GM19397 (cell line): Measurements from ENCODE around the gene NALCN.

Source experiments
- ATAC-seq: cut with Tn5 transposase; IDR thresholded peaks from one replicate; pipeline ENCODE4 v1.9.1; 2021; ENCODE audit warnings: mild to moderate bottlenecking, moderate library complexity; ENCODE audit not compliant: unreplicated experiment

NALCN gene

GRCh38 chr13:101415358-101416174, 742 bp downstream of the NALCN start:
- ATAC-seq, result no peak

- no peak for ATAC-seq
Observed at GRCh38 chr13:101412076-101412475, 4.2 kb downstream of the NALCN start.

- ATAC-seq, result no peak
Observed at GRCh38 chr13:101408992-101409656, 7.2 kb downstream of the NALCN start.

DNA sequence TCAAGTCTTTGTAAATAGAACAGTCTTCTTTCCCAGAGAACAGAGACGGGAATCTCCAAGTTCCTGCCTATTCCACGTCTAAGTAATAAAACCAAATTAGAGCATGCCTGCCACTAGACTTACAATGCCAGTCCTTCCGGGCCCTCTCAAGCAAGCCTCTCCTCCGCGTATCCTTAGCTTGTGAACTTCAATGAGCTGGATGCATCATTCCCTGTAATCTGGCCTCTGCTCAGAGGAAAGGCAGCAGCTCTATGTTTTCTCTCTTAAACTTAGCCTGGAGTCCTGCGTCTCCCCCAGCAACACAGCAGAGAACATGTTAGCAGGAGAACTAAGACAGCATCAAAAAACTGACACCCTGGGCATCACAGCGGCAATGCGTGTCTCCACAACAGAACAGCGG, 8.2 kb downstream of the NALCN start:
- no peak for ATAC-seq

DNA sequence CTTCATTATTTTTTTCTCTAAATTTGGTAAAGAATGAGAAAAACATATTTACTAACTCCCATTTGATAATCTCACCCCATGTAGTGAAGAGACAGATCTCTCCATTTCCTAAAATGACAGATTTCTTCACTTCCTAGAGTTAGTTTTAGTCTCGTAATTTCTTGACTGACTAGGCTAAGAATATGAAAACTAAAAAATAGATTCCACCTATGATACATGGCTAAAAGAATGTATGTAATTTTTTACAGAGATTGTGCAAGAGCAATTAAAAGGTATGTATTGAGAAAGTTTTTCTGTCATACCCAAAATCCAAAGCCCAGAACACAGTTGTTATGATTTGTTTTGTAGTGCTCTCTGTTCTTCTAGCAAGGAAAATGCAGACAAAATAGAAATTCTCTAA, 9.5 kb downstream of the NALCN start:
- no peak for ATAC-seq

DNA sequence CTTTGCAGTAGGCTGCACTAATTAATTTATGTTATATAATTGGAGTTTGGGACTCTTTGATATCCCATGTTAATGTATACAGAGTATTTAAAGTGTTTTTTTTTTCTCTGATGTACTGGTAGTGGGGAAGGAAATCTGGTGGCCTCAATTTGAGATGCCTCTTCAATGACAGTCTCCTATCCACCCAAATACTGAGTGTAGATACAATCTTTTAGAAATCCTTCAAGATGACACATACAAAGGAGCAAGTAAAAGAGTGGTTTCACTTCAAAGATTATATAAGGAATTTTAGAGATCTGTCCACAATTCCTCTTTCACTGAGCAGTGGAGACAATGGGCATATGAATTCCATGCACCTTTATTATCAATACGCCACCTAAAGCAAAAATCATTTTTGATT, 15.1 kb downstream of the NALCN start:
- ATAC-seq, result no peak

DNA sequence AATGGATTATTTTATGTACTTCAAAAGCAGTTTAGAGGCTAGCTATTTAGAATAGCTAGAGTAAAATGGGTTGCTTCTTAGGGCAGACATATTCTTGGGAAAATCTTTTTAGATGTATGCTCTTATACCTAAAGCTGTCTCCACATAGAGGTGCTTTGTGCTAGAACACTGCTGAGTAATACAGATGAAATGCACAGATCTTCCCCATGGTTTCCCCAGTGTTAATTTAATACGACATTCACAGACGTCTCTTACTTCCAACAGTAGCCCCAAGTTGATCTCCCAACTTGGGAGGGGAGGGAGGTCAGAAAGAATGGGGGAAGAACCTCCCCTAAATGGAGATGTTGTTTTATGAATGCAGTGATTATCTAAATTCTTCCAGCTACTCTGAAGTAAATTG, 16.9 kb downstream of the NALCN start:
- no peak for ATAC-seq

GRCh38 chr13:101398920-101399319, 17.4 kb downstream of the NALCN start:
- no peak for ATAC-seq

GRCh38 chr13:101398191-101398590, 18.1 kb downstream of the NALCN start:
- ATAC-seq, result no peak

DNA sequence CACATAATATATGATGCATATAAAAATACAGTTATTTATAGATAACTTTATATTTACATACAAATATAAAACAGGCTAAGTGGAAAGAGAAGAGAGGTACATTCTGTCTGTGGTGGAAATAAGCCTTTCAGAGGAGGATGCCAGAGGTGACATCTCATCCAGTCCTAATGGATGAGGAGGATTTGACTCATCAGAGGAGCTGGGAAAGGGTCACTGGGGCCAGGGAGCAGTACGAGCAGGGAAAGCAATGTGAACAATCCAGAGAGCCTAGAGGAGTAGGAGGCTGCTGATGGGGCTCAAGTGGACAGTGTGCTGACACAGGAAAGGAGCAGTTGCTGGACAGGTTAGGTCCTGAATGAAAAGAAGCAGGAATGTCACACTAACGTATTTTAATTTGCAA, 18.6 kb downstream of the NALCN start:
- no peak for ATAC-seq

- no peak for ATAC-seq
Observed at GRCh38 chr13:101394605-101395004, 21.7 kb downstream of the NALCN start.

- ATAC-seq, result no peak
Observed at GRCh38 chr13:101393140-101393539, 23.2 kb downstream of the NALCN start.

GRCh38 chr13:101390461-101390860, 25.8 kb downstream of the NALCN start:
- ATAC-seq, result no peak

DNA sequence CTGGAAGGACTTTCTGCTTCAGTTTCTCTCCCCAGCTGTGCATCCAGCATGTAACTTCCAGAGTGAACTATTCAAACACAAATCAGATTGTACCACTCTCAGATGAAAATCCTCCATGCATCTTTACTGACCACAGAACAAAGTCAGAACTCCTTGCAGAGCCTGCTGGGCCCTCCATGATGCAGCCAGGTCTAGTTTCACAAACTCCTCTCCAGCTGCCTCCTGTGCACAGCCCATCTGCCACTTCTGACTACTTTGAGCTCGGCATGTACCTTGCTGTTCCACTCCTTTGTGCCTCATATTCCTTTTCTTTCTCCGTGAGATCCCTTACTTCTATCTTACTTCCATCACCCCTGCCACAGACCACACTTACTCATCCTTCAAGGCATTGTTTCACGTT, 31.4 kb downstream of the NALCN start:
- ATAC-seq, result no peak

GRCh38 chr13:101383595-101383994, 32.7 kb downstream of the NALCN start:
- ATAC-seq, result no peak

GRCh38 chr13:101382701-101383100, 33.6 kb downstream of the NALCN start:
- no peak for ATAC-seq

DNA sequence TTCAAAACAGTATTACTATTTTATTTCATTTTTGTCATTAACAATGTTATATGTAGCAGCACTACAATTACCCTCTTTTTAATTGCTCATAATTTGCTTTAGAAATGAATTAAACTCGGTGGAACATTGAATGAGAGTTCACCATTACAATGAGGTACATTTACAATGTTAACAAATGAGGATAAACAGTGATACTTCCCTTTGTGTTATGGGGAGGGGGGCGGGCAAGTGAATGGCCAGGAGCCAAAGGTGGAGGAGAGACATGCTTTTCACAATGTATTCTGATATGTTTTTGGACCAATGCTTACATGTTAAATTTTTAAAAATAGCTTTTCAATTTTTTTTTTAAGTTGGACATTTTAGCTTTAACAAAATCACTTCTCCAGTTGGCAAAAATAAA, 34.2 kb downstream of the NALCN start:
- no peak for ATAC-seq

DNA sequence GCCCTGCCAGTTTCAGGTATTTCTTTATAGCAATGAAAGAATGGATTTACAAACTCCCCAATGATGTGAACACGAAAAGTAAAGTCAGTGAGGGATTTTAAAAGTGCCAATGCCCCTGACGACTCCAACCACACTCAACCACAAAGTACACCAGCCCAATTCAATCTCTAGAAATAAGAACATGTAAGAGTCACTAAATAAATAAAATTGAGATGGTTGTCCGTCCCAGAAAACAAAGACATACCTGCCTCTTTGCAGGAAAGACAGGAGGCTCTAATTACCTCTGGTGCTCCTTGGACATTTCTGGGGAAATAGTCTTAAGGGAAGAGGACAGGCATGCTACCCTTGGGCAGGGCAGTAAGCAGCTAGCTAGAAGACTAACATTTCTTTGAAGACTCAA, 55.8 kb downstream of the NALCN start:
- ATAC-seq, result no peak

GRCh38 chr13:101354895-101355294, 61.4 kb downstream of the NALCN start:
- ATAC-seq, result no peak

- no peak for ATAC-seq
Observed at GRCh38 chr13:101346942-101347728, 69.2 kb downstream of the NALCN start.

DNA sequence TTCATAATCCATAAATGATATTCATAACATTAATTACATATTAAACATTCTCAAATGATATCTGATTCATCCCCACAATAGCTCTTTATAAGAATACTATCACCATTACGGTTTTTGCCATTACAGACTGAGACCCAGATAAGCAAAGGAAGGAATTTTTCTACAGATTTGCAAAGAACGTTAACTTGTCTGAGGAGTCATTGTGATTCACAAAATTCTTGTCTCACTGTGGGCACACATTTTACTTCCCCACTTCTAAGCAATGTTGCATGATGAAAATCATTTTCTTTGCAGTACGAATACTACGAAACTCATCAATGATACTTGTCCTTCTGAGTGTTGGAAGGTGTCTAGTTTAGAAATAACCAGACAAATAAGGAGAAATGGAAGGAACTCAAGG, 70.1 kb downstream of the NALCN start:
- no peak for ATAC-seq
